H1 (cell line): ENCODE measurements around the gene ATP2B3. TPM values are rescaled to one million over a fixed set of nuclear protein-coding genes. Genes with fewer than 3 reads are reported as not detected.

Source experiments
- CTCF ChIA-PET: fragments of 300-600 bp; sonication (Branson Sonifier 250); formaldehyde crosslinking; loops from one replicate; lab custom pipeline; 2021; ENCODE audit not compliant: partially characterized antibody; lab: Charles Lee
- POLR2A ChIA-PET: fragments of 300-600 bp; sonication (Branson Sonifier 250); formaldehyde crosslinking; loops from one replicate; lab custom pipeline; 2021; ENCODE audit warnings: inconsistent platforms; ENCODE audit not compliant: partially characterized antibody; lab: Charles Lee
- DNase-seq, 2 experiments: peaks; one replicate each; pipeline versions ENCODE4 v3.0.0 to v3.0.0-alpha.2; 2010 to 2022; ENCODE audit warnings: low spot score in 2 of 2, low read depth in 1 of 2, mixed read lengths in 1 of 2
- FAIRE-seq: peaks from 2 replicates; lab custom pipeline; 2011; peaks lifted over from hg19 to GRCh38; lab: Jason Lieb, UNC
- H2AFZ ChIP-seq: 2 replicates; pipeline ENCODE4 v1.8.1; 2012; ENCODE audit warnings: low read length, inconsistent platforms
- H2AK5ac ChIP-seq: 2 replicates; pipeline ENCODE4 v1.6.1; 2013; ENCODE audit warnings: low read depth, low read length
- H2BK120ac ChIP-seq: replicated peaks from 2 replicates; pipeline ENCODE3; 2013; ENCODE audit warnings: low read depth, low read length, inconsistent platforms
- H2BK12ac ChIP-seq: 2 replicates; pipeline ENCODE4 v1.6.1; 2013; ENCODE audit warnings: low read depth, low read length
- H2BK15ac ChIP-seq: 2 replicates; pipeline ENCODE4 v1.6.1; 2013; ENCODE audit warnings: low read length
- H2BK20ac ChIP-seq: 2 replicates; pipeline ENCODE4 v1.6.1; 2013; ENCODE audit warnings: low read length
- H2BK5ac ChIP-seq: 2 replicates; pipeline ENCODE4 v1.6.1; 2013; ENCODE audit warnings: low read depth, low read length
- H3K14ac ChIP-seq: 2 replicates; pipeline ENCODE4 v1.6.1; 2013; ENCODE audit warnings: inconsistent platforms; ENCODE audit not compliant: insufficient read length
- H3K18ac ChIP-seq: 2 replicates; pipeline ENCODE4 v1.6.1; 2013; ENCODE audit warnings: low read length; ENCODE audit errors: extremely low read depth
- H3K23ac ChIP-seq: 2 replicates; pipeline ENCODE4 v1.6.1; 2013; ENCODE audit warnings: inconsistent platforms; ENCODE audit not compliant: insufficient read length
- H3K23me2 ChIP-seq: 2 replicates; pipeline ENCODE4 v1.6.1; 2013; ENCODE audit warnings: low read depth, low read length
- H3K27ac ChIP-seq: 2 replicates; pipeline ENCODE4 v1.6.1; 2011; ENCODE audit warnings: low read depth, low read length, inconsistent platforms
- H3K27me3 ChIP-seq, 4 experiments: replicated peaks in 1 of 4; 1 replicate in 1 of 4; 2 replicates in 3 of 4; pipeline versions ENCODE4 v1.6.1 to v1.8.1; 2011 to 2013; ENCODE audit warnings: low read length in 3 of 4, mild to moderate bottlenecking in 3 of 4, inconsistent platforms in 2 of 4, mixed read lengths in 2 of 4, moderate library complexity in 1 of 4; ENCODE audit not compliant: control insufficient read depth in 3 of 4, insufficient read depth in 3 of 4; ENCODE audit errors: extremely low read depth in 1 of 4
- H3K36me3 ChIP-seq, 4 experiments: 2 replicates each; pipeline versions ENCODE4 v1.6.1 to v1.8.1; 2011 to 2013; ENCODE audit warnings: mild to moderate bottlenecking in 4 of 4, low read length in 3 of 4, moderate library complexity in 2 of 4, control low read depth in 1 of 4, inconsistent platforms in 1 of 4; ENCODE audit not compliant: insufficient read depth in 4 of 4, control insufficient read depth in 2 of 4
- H3K4ac ChIP-seq: replicated peaks from 2 replicates; pipeline ENCODE3; 2013; ENCODE audit warnings: low read length, low read depth, mixed read lengths, inconsistent platforms; ENCODE audit not compliant: insufficient read length
- H3K4me1 ChIP-seq, 4 experiments: replicated peaks in 1 of 4; 1 replicate in 1 of 4; 2 replicates in 3 of 4; pipeline versions ENCODE4 v1.6.1 to v1.8.1; 2011 to 2013; ENCODE audit warnings: low read length in 3 of 4, inconsistent platforms in 2 of 4, mixed read lengths in 1 of 4; ENCODE audit not compliant: insufficient read depth in 4 of 4, control insufficient read depth in 3 of 4
- H3K4me2 ChIP-seq, 2 experiments: 2 replicates each; pipeline versions ENCODE4 v1.6.1 to v1.8.1; 2011 to 2013; ENCODE audit warnings: low read depth in 2 of 2, low read length in 2 of 2, control low read depth in 1 of 2, inconsistent platforms in 1 of 2, mild to moderate bottlenecking in 1 of 2; ENCODE audit not compliant: insufficient read depth in 1 of 2
- H3K4me3 ChIP-seq, 4 experiments: fragments of 200-600, 300-600 bp in 1 of 4; sonication (generic), shearing (Covaris generic), sonication (Bioruptor Twin) in 1 of 4; 2 replicates each; pipeline versions ENCODE4 v1.5.1 to v1.8.1; 2011 to 2016; ENCODE audit warnings: low read length in 4 of 4, low read depth in 3 of 4, control low read depth in 2 of 4, inconsistent platforms in 2 of 4, mild to moderate bottlenecking in 2 of 4, mixed read lengths in 1 of 4, moderate library complexity in 1 of 4; ENCODE audit not compliant: insufficient read depth in 2 of 4; ENCODE audit errors: extremely low read depth in 1 of 4
- H3K56ac ChIP-seq: replicated peaks from 2 replicates; pipeline ENCODE3; 2013; ENCODE audit warnings: low read depth, mild to moderate bottlenecking, mixed read lengths, low read length, inconsistent platforms; ENCODE audit not compliant: insufficient read length
- H3K79me1 ChIP-seq: 2 replicates; pipeline ENCODE4 v1.6.1; 2013; ENCODE audit warnings: low read depth, low read length, control low read depth
- H3K79me2 ChIP-seq, 2 experiments: 2 replicates each; pipeline versions ENCODE4 v1.6.1 to v1.8.1; 2012 to 2013; ENCODE audit warnings: low read length in 2 of 2, mild to moderate bottlenecking in 2 of 2, inconsistent platforms in 1 of 2; ENCODE audit not compliant: insufficient read depth in 2 of 2, control insufficient read depth in 1 of 2
- H3K9ac ChIP-seq, 4 experiments: replicated peaks in 1 of 4; 1 replicate in 1 of 4; 2 replicates in 3 of 4; pipeline versions ENCODE4 v1.6.1 to v1.8.1; 2011 to 2013; ENCODE audit warnings: low read depth in 3 of 4, low read length in 3 of 4, control low read depth in 2 of 4, mild to moderate bottlenecking in 2 of 4, moderate library complexity in 2 of 4, inconsistent platforms in 1 of 4; ENCODE audit errors: extremely low read depth in 1 of 4
- H3K9me3 ChIP-seq, 2 experiments: 2 replicates each; pipeline versions ENCODE4 v1.6.1 to v1.8.1; 2012 to 2013; ENCODE audit warnings: mild to moderate bottlenecking in 2 of 2, moderate library complexity in 2 of 2, control low read depth in 1 of 2, inconsistent platforms in 1 of 2, low read depth in 1 of 2, low read length in 1 of 2, mixed read lengths in 1 of 2; ENCODE audit not compliant: insufficient read depth in 2 of 2
- H4K20me1 ChIP-seq, 2 experiments: replicated peaks in 1 of 2; 2 replicates each; pipeline versions ENCODE3 to v1.8.1; 2011 to 2013; ENCODE audit warnings: inconsistent platforms in 2 of 2, low read length in 2 of 2, mild to moderate bottlenecking in 1 of 2; ENCODE audit not compliant: insufficient read depth in 2 of 2, control insufficient read depth in 1 of 2
- H4K5ac ChIP-seq: 2 replicates; pipeline ENCODE4 v1.6.1; 2013; ENCODE audit warnings: low read length, low read depth, mixed read lengths, inconsistent platforms; ENCODE audit not compliant: insufficient read length
- H4K8ac ChIP-seq: 2 replicates; pipeline ENCODE4 v1.8.0; 2013; ENCODE audit warnings: mild to moderate bottlenecking, moderate library complexity, low read length, inconsistent platforms; ENCODE audit not compliant: insufficient read depth; ENCODE audit errors: extremely low read depth
- H4K91ac ChIP-seq: replicated peaks from 2 replicates; pipeline ENCODE3; 2013; ENCODE audit warnings: low read length, mixed read lengths, inconsistent platforms; ENCODE audit not compliant: insufficient read length
- CBX5 ChIP-seq: fragments of 300-800, 300-1000 bp; sonication (generic); IDR thresholded peaks from 2 replicates; pipeline ENCODE4 v1.7.1; 2016; ENCODE audit warnings: antibody characterized with exemption, low read length, low read depth
- EZH2 ChIP-seq: fragments of 200-600 bp; sonication (generic); IDR thresholded peaks from 2 replicates; pipeline ENCODE4 v1.7.1; 2012; ENCODE audit warnings: low read depth, mild to moderate bottlenecking, moderate library complexity, low read length, inconsistent platforms; ENCODE audit not compliant: severe bottlenecking
- KDM4A ChIP-seq: IDR thresholded peaks from one replicate; pipeline ENCODE4 v1.7.1; 2012; ENCODE audit warnings: low read depth, mild to moderate bottlenecking, moderate library complexity, low read length, inconsistent platforms; ENCODE audit not compliant: severe bottlenecking
- MAX ChIP-seq: IDR thresholded peaks from 2 replicates; pipeline ENCODE4 v1.6.1; 2012; ENCODE audit warnings: inconsistent platforms
- SUZ12 ChIP-seq: fragments of 200-600 bp; sonication (generic); IDR thresholded peaks from 2 replicates; pipeline ENCODE4 v1.6.1; 2012; ENCODE audit warnings: mild to moderate bottlenecking, inconsistent platforms, low read length, moderate library complexity, mixed read lengths
- WGBS, 2 experiments: shearing (Covaris generic) in 1 of 2; methylation state at CpG; one replicate each; pipeline versions ENCODE4 v1.1.6 to v1.1.7; 2013 to 2015; ENCODE audit warnings: low lambda C conversion rate in 2 of 2, mixed read lengths in 2 of 2, inconsistent platforms in 1 of 2, low coverage in 1 of 2, missing lambda C conversion rate in 1 of 2; ENCODE audit not compliant: insufficient replicate concordance in 2 of 2, insufficient coverage in 1 of 2, insufficient read length in 1 of 2; ENCODE audit errors: extremely low coverage in 1 of 2, missing lambda C conversion rate in 1 of 2; 5-methylcytosine and 5-hydroxymethylcytosine counted together
- polyA plus RNA-seq, 7 experiments: library from polyadenylated mRNA; depleted of rRNA in 3 of 7; stranded (reverse) in 5 of 7; unstranded in 2 of 7; fragments of >200 nt in 5 of 7; fragments of 200-250 nt in 2 of 7; gene quantifications; 1 replicate in 5 of 7; 2 replicates in 1 of 7; 4 replicates in 1 of 7; pipeline versions ENCODE4 v1.2.1 to v1.2.3, GENCODE V29; 2011 to 2013; ENCODE audit warnings: missing spikeins in 2 of 7, mixed read lengths in 2 of 7
- total RNA-seq: library from RNA; stranded (reverse); fragmentation: NEBNext Ultra II Directional; extraction: Animal tissue kit (Norgen Biotek cat#: 25700); gene quantifications from 2 replicates; pipeline ENCODE4 v1.2.1, GENCODE V29; 2021

Gene ATP2B3
- total and polyA plus RNA-seq, 2 of the 8 experiments (the other 6 are each of a cell fraction or from before 2014, with no cell fraction given): 0.14 to 0.19 TPM

- TF ChIP-seq EZH2: peak; percentile 70
- TF ChIP-seq CBX5: no peak
- peak; percentile 63 for TF ChIP-seq SUZ12
- no peak for TF ChIP-seq MAX
- peak; percentile 47 for TF ChIP-seq KDM4A
- TF ChIP-seq, all 59 proteins: peak for 3
- Histone ChIP-seq H3K4me1 (peaks cover 0 to 6% (median 0%) of the 10 kb centered on the region in 4 experiments; a peak in 1 of 7 replicates), H3K79me2 (no peaks in the 10 kb centered on the region), H2BK12ac (no peak overlapping the region), H2BK120ac (no peak overlapping the region), H3K18ac (no peak overlapping the region), H3K23me2 (peaks cover 8% of the 10 kb centered on the region; the same call in 1 of the 2 replicates), H3K4me2 (peak overlapping the region; percentile 23 to 63), H2AK5ac (no peak overlapping the region), H4K20me1 (peaks cover 0 to 5% of the 10 kb centered on the region in 2 experiments), H4K5ac (no peak overlapping the region), H2BK5ac (no peak overlapping the region), H3K23ac (no peak overlapping the region), H3K27ac (no peak overlapping the region), H3K27me3 (peaks cover 19 to 31% (median 29%) of the 10 kb centered on the region in 4 experiments), H3K14ac (no peak overlapping the region), H3K36me3 (no peaks in the 10 kb centered on the region), H3K9ac (peak overlapping the region in 1 of 4 experiments; percentile 66; a peak in 1 of 7 replicates), H2BK20ac (no peak overlapping the region), H2BK15ac (no peak overlapping the region), H2AFZ (no peak overlapping the region), H4K91ac (no peak overlapping the region), H4K8ac (no peak overlapping the region), H3K4me3 (peak overlapping the region; percentile 14 to 57 (median 30); a peak in 6 of 8 replicates), H3K79me1 (no peaks in the 10 kb centered on the region), H3K56ac (no peak overlapping the region), H3K4ac (no peak overlapping the region), H3K9me3 (no peaks in the 10 kb centered on the region)
- DNase-seq (no peak), FAIRE-seq (no peak)
- ChIA-PET CTCF (interaction anchor here (1.2 kb wide), 1 partner anchor 12 kb away, joined by 4 read pairs; no protein-coding TSS in a partner anchor), POLR2A (no interaction called here)
- WGBS, 2 experiments: 38% methylated on average over 5 of the region's 70 CpGs; no CpG with 5 or more reads in 1 of the 2 experiments
Observed at GRCh38 chrX:153517946-153518834, 748 bp downstream of the ATP2B3 start.
